HG03045 (cell line): ENCODE data around the gene FAM83F.
A peak's percentile ranks its signal among the peaks of the same experiment; 100 is the strongest.
"Not testable (repeated sequence)": the region's sequence is repeated elsewhere in the genome, so short reads cannot be mapped to it uniquely, and the experiment has no call there.

ENCODE experiments used
- ATAC-seq: cut with Tn5 transposase; IDR thresholded peaks from one replicate; pipeline ENCODE4 v1.9.1; 2021; ENCODE audit warnings: mild to moderate bottlenecking, moderate library complexity; ENCODE audit not compliant: unreplicated experiment

FAM83F gene

GRCh38 chr22:39994566-39995392 lies at the start of gene FAM83F:
Gene FAM83F (plus strand): TSS chr22:39994954. CDS start chr22:39995043, 89 bp downstream.
- ATAC-seq: no peak

DNA sequence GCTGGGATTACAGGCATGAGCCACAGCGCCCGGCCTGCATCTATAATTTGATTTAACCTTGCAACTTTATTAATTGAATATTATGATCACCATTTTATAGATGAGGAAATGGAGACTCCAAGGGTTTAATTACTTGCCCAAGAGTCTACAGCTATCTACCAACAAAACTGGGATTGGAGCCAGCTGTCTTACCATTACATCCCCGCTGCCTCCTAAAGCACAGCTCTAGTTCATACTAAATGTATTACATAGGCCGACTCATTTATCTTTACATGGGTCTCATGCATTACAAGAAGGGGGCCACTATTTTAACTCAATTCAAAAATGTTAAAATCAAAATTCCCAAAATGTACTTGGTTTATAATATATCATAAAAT lies 48.6 kb upstream of the FAM83F start:
- ATAC-seq: no peak

DNA sequence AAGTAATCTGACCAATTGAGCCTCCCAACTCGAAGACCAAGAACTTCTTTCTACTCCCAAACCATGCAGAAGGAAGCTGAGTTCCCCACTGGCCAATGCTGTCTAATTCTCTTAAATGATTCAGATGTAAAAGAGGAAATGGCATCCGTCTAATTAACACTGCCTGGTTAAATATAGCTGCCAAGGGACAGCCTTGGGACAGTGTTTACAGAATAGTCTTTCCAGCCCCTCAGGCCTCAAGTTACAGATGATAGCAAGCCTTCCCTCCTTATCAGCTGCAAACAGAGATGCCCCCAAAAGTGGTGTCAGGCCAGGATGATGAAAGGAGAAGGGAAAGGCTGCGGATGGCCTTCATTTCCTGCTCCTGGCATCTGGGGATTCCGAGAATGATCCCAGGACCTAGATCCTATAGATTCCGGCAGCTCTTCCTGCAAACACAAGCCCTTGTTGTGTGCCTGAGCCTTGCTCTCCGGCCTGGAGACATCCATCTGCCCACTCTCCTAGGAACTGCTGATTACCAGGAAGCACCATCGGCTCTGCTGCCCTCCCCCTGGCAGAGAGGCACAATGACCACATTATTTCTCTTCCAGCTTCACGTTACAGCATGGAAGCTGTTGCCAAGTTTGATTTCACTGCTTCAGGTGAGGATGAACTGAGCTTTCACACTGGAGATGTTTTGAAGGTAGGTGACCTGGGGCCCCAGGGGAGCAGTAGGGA lies 48.1 kb upstream of the FAM83F start:
- ATAC-seq: no peak

DNA sequence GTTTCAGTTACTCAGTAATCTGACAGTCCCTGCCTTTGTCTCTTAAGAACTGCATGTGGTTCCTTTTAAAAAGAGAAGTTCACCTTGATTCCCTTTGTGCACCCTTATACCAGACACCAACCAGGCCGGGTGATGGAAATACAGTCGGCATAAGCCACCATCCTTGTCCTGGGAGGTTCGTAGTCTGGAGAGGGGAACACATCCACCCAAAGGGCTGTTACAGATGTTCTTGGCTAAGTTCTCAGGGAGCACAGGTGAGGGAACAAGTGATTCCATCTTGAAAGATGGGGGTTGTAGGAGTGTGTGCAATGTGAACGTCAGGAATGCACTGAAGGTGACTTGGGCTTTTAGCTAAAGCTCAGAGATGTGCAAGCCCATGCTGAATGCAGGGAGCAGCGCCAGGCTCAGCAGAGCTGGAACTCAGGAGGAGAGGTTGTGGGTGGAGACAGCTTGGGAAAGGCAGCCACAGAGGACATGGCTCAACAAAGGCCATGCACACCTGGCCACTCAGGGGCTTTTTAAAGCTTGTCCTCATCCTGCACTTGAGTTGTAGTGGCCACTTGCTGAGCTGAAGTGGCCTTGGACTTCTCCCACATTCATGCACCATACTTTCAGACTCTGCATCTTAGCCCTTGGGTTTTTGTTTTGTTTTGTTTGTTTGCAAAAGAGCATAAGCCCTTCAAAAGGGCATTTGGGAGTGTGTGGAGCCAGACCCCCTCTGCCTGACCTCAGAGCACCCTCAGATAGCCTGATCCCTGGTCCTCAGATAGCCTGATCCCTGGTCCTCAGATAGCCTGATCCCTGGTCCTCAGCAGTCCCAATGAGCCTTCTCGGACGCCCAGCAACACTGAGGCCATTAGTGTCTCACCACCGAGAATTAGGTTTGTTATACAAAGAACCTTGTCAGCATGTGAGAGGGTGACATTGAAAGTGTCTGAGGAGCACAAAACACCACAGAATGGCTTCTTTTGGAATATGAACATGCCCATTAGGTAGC lies 47.2 kb upstream of the FAM83F start:
- no peak for ATAC-seq

DNA sequence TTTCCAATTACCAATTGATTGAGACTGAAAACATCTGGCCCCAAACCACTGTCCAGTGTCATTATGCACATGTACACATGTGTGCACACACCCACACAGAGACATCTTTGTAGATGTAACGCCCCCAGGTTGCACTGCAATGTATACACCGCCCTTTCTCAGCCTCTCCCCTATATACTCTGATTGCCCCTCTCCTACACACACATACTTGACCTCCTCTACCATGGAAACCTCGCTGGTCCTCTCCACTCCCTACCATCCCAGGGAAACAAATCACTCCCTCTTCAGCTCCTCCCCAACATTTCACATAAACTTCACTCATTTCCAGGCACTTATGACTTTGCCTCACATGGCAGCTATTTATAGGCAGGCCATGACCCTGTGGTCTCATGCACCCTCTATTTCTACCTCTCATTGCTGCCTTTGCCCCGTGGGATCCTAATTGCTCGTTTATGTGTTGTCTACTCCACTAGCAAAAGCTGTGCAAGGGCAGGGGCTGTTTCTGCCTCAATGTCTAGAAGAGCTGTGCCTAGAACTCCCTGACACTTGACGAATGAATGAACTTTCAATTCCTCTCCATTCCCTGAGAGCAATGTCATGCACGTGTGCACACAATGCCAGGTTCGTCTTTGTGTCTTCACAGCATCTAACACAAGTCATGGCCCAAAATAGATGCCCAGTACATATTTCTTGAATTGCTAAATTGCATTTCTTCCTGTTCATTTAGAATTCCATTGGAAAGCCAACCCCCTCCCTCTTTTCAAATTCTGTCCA lies 44.6 kb upstream of the FAM83F start:
- no peak for ATAC-seq

- ATAC-seq: not testable (repeated sequence)
Observed at GRCh38 chr22:39951603-39952293, 43.0 kb upstream of the FAM83F start.

DNA sequence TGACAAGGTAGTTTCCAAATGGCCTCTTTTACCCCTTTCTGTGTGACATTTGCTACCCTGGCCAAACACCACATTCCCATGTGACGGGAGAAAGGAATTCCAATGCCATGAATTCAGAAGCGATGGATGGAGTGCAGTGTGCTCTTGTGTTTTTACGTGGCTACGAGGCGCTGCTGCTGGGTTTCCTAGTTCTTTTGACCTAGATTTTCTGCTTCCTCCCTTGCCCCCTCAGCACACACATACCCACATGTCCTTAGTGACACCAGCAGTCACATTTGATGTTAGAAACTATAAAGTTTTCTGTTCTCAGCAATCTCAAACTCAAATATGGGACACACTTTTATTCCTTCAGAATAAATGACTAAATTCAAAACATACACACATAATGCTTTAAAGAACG lies 42.4 kb upstream of the FAM83F start:
- no peak for ATAC-seq

DNA sequence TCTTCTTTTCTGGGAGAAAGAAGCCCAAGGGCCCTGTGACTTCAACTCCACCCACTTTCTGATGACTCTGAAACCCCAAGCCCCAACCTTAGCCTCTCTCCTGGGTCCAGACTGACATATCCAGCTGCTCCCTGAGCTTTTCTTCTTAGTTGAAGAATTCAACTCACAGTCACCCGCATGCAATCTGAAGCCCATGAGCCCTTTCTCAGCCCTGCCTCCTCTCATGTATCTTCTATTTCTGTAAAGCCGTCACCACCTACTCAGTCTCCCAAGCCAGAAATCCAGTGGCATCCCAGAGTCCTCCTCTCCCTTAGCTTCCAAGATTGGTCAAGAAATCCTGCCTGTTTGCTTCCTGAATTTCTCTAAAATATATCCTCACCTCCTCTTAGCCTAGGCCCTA lies 41.7 kb upstream of the FAM83F start:
- ATAC-seq: no peak

- no peak for ATAC-seq
Observed at GRCh38 chr22:39954584-39955055, 40.1 kb upstream of the FAM83F start.

DNA sequence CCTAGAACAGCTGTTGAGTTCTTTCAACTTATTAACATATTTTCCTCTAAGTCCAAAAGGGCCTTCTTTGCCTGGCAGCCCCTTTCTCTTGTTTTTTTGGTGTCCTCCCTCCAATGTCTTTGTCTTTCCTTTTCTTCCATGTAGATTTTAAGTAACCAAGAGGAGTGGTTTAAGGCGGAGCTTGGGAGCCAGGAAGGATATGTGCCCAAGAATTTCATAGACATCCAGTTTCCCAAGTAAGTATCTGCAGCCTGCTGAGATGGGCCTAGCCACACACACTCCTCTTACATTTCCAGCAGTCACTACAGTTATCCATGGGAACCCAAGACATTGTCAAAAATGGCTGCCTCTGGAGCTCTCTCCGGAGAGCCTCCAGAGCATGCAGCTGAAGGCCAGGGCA lies 39.1 kb upstream of the FAM83F start:
- no peak for ATAC-seq

GRCh38 chr22:39956932-39957664 lies 37.7 kb upstream of the FAM83F start:
- no peak for ATAC-seq

DNA sequence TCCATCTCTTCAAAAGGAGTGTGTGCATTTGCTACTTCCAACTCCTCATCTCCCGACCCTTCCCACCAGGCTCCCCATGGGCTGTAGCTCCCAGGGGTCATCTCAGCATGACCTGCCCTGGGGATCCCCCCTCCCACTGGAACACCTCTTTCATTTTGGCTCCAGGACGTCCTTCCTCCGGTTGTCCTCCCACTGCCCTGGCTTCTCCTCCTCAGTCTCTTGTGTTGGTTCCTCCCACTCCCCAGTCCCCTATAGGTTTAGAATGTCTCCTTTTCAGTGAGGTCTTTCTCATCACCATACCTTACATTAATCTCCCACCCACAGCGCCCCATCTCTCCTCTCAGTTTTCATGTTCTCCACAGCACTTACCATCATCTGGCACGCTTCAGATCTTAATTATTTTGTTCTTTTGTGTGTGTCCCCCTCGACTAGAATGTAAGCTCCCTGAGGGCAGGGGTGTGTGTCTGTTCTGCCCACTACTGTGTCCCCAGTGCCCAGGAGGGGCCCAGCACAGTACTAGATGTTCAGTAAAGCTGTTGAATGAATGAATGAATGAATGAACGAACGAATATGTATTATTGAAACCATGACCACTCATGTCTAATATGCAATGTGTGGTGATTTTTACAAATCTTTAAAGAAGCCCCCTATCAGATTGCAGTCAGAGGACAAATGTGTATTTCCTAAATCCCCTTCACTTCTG lies 36.6 kb upstream of the FAM83F start:
- ATAC-seq: no peak

DNA sequence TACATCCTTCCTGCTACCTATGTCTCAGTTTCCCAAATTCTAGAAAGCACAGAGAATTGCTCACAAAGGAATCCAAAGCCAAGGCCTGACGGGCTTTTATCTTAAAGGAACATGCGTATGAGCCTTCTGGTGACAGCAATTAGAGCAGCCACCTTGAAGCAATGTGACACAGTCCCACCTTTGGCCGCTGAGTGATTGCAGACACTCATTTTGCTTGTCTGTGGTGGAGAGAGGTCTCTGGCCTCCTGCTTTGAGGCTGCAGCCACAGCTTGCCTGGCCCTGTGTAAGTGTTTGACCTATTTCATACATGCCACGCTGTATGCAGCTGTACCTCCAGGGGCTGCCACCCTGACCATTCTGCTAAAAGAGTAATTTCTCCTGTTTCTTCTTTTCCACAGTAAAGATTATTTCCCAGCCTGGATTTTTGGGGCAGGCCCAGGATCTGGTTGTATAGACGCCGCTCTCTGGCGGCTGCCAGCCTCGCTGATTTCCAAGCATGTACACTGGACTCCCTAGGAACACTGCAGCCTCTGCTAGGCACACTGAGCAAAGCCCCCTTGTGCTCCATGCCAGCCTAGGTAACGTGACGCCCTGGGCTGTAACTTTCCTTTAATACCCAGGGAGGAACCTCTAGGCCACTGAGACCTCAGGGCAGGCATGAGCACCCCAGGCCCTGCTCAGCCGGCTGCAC lies 35.7 kb upstream of the FAM83F start:
- no peak for ATAC-seq

- ATAC-seq: no peak
Observed at GRCh38 chr22:39959640-39960447, 34.9 kb upstream of the FAM83F start, which contains the start of gene TMA7B. Gene TMA7B (plus strand): TSS chr22:39960397. CDS start chr22:39964375, 3,978 bp downstream.

GRCh38 chr22:39960791-39961746 lies 33.7 kb upstream of the FAM83F start:
- peak; percentile 77 for ATAC-seq

GRCh38 chr22:39962071-39962470 lies 32.7 kb upstream of the FAM83F start:
- ATAC-seq: no peak
